AML-193 (cell line): ENCODE data around the gene RGMA.
"Not testable (repeated sequence)": the region's sequence is repeated elsewhere in the genome, so short reads cannot be mapped to it uniquely, and the experiment has no call there.

ENCODE experiments used
- DNase-seq, 2 experiments: peaks; one replicate each; lab custom pipeline; 2025; lab: John Stamatoyannopoulos, UW

RGMA gene

DNA sequence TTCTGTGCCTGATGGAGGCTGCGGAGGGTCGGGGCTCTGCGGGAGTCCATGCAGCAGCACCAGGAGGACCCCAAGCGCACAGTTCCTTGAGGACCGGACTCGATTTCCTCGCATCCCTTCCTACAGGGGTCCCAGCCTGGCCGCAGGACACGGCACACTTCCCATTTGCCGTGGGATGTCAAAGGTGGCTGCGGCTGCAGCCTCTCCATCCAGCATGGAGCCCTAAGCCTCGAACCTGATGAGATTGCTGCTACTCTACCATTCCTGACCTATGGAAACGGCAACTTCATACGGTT is 40.6 kb downstream of the RGMA start:
- DNase-seq, result no peak

DNA sequence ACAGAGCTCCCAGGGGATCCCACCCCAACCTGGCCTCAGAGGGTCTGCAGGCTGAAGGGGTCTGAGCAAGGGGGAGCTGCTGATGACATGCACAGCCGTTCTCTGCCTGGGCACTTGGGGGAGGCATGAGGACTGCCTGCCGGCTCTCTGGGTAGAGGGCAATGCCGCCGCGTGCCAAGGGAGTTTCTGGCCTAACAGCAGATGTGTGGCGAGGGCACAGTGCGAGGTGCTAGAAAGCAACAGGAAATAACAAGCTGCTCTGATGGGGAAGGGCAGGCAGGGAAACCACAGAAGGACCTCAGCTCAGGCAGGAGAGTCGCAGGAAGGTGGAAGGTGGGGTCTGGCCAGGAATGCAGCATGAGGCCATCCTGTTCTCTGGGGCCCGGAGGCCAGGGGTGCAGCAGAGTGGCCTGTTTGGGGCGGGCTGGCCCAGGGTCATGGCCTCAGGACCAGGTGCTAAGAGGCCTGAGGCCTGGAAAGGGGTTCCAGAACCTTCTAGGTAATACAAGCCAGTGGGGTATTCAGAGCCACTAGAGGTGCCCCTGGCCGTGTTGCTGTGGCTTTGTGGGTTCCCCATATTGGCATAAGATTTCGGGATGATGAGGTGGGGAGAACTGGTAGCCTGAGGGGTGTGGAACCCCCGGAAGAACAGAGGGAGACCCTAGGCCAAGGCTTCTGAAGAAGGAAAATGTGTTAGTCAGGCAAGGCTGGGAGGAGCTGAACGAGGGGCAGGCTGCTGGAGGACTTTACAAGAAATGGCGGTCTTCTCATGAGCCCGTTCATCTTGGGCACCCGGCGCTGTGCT is 41.2 kb downstream of the RGMA start:
- DNase-seq, result no peak

DNA sequence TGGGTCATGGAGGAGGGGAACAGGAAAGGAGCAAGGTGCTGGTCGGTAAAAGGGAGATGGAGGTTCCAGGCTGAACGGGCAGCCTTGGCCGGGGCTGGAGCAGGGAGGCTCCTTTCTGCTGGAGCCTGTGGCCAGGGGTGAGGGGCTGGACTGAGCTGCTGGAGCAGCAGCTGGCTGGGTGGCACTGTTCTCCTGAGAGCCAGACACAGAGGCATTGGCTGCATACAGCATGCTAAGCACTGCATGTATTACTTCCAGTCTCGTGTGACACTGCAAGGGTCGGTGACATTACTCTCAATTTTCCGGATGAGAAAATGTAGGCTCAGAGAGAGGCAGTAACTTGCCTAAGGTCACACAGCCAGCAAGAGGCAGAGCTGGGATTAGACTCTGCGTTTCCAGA is 42.3 kb downstream of the RGMA start:
- no peak for DNase-seq

DNA sequence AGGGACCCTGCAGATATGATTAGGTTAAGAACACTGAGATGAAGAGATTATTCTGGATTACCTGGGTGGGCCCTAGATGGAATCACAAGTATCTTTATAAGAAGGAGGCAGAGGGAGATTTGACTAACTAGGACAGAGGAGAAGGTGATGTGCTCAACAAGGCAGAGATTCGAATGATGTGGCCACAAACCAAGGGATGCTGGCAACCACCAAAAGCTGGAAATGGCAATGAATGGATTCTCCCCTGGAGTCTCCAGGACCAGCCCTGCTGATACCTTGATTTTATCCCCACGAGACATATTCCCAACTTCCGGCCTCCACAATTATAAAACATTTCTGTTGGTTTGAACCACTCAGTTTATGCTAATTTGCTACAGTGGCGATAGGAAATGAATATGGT is 42.9 kb downstream of the RGMA start:
- no peak for DNase-seq

DNA sequence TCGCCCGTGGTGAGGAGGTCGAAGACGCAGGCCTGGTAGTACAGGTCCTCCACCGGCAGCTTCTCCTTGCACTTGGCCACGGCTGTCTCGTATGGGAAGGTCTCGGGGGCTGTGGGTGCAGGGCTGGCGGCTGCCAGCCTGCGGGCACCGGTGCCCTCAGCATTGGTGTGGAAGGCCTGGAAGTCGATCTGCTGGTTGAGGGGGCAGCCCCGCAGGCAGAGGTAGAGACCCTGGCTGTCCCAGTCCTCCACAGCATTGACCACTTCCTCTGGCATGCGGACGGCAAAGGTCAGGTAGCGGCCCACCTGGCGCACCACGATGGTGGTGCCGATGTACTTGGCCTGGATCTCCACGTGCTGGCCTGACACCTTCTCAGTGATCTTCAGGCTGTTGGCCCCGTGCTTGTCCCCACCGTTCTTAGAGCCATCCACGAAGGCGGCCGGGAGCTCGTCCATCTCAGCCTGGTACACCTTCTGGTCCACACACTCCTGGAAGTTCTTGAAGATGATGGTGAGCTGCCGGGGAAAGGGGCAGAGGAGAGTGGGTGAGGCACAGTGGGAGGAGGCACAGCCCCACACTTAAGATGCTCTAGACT is 43.7 kb downstream of the RGMA start:
- no peak for DNase-seq

DNA sequence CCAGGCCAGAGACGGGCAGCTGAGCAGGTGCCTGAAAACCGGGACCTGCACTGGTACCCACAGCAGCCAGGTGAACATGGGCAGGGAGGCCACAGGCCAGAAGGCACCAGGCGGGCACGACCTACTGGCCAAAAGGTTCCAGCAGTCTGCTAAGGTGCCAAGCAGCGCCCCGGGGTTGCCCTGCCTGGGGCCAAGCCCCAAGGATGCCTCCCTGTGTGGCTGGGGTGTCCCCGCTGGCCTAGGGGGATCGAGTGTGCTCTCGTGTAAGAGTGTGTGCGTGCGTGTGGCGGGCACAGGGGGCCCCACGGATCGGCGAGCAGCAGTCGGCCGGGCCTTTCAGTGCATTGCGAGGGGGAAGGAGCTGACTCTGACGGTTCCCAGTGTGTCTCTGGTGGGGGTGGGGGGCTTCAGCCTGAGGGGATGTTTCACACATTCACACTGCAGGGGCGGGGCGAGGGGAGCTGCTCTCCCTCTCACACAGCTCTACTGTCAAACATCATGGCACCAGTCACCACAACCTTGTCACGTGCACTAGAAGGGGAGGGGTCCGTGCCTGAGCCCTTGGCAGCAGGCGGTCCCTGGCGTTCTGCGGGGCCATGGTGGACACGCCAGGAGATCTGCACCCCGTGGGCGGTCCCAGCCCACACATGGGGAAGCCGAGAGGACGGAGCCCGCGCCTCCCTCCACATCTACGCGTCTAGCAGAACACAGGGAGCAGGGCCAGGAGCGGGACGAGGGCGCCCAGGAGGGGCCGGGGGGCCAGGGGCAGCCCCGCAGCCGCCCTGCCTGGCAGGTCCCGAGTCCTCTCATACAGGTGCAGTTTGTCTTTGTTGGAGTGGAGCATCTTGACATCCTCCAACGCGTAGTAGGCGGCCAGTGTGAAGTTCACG is 44.5 kb downstream of the RGMA start:
- no peak for DNase-seq

DNA sequence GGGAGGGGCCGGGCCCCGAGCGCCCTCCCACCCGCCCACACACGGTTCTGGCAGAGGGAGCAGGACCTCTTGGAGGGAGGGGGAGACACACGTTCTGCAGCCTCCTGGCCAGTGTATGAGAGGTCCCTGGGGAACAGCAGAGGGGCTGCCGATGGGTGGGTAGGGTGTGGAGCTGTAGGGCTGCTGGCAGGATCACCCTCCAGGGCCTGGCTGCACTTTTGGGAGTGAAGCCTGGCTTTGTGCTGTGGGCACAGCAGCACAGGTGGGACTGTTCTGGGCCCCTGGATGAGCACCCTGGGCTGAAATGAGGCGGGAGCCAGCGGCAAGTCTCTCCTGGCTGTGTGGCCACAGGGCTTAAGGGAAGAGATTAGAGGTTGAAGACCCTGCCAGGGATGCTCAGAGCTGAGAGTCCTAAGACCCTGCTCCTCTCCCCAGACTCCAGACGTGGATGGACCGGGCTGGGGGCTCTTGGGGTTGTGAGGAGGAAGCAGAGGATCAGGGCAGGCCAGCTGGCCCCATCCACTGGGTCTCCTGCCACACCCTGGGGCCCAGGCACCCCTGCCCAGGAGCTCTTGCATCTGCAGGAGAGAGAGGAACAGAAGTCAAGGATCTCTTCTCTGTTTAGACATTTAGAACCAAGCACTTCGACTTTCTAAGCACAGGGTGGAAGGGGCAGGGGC is 45.2 kb downstream of the RGMA start:
- DNase-seq, result no peak

DNA sequence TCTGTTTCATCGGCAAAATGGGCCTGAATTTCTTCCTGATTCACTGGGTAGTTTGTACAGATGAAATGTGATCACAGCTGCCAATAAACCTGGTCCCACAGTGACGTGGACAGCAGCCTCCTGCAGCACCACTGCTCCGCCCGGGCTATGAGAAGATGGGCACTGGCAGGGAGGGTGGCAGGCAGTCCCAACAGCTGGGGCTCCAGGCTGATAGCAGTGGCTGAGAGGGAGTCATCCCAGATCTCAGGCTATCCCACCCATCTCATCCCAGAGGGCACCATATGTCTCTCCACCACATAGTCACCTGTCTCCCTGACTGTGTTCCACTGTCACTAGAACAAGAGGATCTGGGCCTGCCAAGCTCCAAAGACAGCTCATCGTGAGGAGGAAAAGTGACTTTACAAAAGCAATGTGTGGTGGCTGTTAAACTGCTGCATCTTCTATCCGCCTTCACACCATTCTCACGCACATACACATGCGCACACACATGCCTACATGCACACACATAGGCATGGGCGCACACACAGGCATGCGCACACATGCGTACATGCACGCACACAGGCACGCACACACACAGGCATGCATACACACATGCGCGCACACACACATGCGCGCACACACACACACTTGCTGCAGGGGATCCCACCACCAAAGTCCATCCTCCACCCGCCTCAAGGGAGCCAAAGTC is 46.2 kb downstream of the RGMA start:
- no peak for DNase-seq

DNA sequence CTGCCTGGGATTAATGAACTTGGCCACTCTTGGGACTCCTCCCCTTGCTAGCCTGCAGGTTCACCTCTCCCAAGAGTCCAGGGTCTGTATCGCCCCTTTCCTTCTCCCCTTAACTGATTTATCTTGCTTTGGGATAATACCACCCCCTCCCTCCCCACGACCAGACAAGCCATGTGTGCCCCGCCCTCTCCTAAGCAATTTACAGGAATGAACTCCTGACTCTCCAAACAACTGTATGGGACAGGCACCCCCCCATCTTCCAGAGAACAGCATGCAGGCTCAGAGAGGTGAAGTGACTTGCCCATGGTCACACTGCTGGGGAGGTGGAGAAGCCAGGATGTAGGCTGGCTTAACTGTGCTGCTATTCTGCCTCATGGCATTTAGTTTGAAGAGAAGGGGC is 46.8 kb downstream of the RGMA start:
- no peak for DNase-seq

DNA sequence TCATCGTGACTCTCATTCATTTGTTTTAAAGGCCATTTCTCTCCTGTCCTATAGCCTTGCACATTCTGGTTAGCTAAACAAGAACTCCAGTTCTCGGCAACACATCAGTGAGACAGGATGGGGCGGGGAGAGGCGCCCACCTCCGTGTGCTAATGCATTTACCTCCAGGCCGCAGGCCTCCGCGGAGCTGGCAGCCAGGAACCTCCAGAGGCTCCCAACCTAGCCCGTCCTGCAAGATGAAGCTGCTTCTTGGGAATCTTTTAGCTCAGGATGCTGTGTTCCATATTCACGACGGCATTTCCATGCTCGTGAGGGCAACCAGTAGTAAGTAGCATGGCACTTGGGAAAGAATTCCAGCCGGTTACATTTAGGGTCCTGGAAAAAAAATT is 47.9 kb downstream of the RGMA start:
- DNase-seq, result no peak

DNA sequence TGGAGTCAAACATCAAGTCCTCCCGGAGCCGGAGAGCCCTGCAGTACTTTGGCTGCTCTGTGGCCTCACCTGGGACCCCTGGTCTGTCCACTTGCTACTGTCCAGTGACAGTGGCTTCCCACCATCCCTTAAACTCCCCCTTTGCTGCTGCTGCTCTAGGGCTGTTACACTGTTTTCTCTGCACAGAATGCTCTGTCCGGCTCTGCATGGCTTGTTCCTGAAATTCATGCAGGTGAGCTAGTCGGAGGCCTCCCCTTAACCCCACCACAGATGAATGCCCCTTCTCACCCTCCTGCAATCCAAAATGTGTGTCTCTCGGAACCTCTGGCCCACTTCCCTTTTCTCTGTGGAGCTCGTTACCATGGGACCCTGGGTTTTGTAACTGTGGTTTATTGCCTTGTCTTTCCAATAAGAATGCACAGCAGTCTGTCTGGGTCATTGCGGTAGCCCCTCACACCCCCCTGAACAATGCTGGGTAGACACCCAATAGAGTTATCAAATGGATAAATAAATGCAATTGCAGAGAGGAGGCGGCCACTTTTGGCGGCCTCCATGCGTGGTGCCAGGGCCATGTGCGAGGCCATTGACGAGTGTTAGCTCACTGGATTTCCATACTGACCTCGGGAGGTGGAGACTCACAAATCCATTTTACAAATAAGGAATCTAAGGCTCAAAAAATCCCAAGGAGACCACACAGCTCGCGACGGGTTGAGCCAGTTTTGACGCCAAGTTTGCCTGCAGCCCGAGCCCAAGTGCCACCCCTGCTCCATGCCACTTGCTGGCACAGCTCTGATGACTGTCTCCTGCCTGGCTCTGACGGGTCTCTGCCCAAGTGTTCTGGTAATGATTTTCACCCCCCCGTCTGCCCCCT is 48.5 kb downstream of the RGMA start:
- DNase-seq, result peak; percentile 76 to 77

DNA sequence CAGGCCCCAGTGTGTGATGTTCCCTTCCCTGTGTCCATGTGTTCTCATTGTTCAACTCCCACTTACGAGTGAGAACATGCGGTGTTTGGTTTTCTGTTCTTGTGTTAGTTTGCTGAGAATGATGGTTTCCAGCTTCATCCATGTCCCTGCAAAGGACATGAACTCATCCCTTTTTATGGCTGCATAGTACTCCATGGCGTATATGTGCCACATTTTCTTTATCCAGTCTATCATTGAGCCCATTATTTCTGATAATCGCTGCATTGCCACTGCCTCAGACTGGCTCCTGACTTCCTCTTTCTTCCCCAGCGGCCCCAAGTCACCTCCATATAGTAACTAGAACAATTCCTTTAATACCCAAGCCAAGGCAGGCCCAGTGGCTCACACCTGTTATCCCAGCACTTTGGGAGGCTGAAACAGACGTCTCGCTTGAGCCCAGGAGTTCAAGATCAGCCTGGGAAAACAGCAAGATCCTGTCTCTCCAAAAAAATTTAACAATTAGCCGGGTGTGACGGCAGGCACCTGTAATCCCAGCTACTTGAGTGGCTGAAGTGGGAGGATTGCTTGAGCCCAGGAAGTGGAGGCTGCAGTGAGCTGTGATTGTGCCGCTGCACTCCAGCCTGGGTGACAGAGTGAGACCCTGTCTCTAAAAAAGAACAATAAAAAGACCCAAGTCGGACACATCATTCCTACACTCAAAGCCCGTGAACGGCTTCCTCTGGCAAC is 49.3 kb downstream of the RGMA start:
- not testable (repeated sequence) for DNase-seq

DNA sequence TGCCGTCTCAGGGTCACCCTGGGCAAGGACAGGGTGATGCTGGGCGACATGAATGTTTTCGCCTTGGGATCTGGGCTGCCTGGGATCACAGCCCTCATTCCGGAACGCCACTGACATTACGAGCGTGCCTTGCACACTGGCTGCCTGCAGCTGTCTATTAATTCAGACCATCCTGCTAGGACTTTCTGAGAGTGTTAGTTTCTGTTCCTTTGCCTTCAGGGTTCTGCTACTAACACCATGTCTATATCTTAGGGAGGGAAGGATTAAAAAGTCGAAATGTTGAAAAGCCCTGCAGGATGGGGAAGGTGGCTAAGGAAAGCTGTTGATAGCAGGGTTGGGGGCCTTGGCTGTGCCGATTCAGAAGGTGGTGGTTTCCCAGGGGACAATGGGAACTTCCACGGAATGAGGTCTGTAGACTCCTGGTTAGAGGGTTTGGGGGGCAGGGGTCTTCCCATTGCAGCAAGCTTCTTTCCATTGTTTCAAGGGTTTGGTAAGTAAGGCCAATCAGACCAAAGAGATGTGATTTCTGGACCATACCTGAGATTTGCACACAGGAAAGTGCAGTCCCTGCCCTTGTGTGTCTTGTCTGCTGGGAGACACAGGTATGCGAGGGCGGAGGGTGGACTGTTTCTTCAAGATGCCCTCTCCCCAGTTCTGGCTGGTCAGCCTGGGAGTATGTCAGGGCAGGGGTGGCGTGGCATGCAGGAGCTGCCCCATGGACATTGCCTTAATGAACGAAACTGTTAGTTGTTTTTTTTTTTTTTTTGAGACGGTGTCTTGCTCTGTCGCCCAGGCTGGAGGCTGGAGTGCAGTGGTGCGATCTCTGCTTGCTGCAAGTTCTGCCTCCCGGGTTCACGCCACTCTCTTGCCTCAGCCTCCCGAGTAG is 50.9 kb downstream of the RGMA start:
- DNase-seq, result no peak

DNA sequence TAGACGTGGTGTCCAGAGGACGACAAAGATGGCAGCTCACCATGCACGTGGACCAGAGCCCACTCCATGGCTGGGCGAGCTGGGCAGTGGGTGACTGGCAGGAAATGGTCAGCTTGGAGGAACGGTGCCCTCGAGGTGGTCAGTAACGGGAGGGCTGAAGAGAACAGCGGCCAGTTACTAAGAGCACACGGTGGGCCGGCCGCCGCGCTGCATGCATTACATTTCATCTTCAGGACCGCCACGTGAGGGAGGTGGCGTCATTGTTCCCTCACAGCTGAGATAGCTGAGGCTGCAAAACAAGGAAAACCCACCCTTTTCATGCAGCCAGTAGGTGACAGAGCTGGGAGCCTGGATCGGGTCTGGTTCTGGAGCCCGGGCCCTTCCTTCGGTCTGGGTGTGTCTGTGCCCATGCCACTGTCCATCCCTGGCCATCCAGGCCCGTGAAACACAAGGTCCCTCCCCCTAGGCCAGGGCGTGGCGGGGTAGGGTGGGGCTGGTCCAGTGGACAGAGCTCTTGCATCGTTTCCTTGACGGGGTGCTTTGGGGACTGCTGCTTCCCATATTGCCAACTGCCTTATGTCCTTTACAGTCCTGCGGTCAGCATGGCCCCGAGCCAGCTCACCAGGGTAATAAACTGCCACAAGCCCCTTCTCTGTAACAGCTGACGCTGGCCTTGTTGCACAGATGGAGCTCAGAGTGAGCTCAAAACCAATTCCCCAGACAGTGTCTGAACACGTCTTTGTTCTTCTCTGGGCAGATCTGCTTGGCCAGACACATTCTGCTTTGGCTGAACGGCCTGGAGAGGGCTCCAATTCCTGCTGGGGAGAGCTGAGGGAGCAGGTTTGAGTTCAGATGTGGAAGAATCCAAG is 51.8 kb downstream of the RGMA start:
- DNase-seq, result no peak

DNA sequence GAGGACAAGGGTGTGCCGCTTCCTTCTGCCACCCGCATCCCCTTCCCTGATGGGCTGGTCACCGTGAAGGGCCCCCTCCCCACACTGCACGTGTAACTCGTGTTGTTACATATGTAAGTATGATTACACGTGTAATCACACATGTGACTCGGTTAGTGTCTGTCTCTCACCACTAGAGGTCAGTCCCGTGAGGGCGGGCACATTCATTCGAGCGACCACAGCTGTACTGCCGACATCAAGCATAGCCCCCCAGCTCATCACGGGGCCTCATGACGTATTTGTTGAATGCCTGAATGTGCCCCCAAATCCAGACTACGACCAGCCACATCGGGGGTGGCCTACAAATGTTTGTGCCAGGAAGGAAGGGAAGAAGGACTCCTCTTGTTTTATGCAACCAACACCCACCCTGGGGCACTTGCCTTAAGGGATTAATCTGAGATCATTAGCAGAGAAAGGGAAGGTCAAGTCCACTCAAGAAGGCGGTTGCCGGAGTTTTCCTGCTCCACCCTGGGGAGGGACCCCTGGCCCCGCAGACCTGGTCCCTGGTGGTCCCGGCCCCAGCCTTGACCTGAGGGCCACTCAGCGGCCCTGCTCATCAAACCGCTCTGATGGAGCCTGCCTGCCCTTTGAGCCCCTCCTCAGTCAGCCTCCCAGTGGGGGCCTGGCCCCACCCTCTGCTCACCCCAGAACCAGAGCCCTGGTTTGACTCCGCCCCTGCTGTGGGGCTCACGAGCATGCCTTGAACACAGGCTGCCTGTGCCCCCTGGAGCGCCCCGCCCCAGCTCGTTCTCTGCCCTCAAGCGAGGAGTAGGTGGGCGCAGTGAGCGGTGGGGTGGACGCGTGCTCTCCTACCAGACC is 52.8 kb downstream of the RGMA start:
- peak; percentile 37 to 49 for DNase-seq

DNA sequence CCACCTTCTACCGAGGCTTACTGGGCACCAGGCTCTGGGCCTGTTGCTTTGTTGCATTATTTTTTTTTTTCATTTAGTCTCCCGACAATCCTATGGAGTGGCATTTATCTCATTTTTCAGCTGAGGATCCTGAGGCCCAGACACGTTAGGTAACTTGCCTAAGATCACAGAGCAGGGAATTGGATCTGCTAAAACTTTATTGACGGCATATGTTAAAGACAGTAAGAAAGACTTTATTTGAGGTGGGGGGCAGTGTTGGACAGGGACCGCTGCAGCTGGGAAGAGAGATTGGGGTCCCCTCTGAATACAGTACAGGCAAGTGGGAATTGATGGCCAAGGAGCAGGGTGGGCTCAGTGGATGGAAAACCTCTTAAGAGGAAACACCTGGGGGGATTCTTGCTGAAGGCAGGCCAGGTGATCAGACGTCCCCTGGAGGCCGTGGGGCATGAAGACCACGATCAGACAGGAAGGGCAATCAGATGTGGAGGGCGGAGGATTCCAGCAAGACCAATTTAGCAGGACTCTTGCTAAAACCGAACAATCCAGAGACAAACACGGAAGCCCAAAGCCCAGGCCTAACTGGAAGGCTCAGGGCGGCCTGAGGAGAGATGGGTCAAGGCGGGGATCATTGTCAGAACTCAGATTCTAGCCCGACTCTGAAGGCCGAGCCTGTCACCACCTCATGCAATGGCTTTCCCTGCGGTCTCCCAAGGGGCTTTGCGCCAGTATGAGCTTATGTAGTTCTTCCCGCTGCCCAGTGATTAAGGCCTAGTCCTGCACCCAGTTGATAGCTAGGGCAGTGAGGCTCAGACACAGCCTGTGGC is 53.7 kb downstream of the RGMA start:
- DNase-seq, result no peak
